OCI-LY1 (cell line): ENCODE data around the gene WWOX.

Experiments used
- EZH2 ChIP-seq: fragments of 200-600 bp; sonication (generic), shearing (Covaris generic); IDR thresholded peaks from 2 replicates; pipeline ENCODE4 v1.8.0; 2017; ENCODE audit warnings: borderline replicate concordance, mixed run types, mild to moderate bottlenecking, antibody characterized with exemption, low read length, moderate library complexity, mixed read lengths
- TF ChIP-seq, protein P1 (sequence below): fragments of 200-600 bp; sonication (generic), shearing (Covaris generic); IDR thresholded peaks from 2 replicates; pipeline ENCODE4 v1.5.1; 2017; ENCODE audit warnings: mild to moderate bottlenecking, antibody characterized with exemption, low read length, moderate library complexity, mixed read lengths

DNA sequence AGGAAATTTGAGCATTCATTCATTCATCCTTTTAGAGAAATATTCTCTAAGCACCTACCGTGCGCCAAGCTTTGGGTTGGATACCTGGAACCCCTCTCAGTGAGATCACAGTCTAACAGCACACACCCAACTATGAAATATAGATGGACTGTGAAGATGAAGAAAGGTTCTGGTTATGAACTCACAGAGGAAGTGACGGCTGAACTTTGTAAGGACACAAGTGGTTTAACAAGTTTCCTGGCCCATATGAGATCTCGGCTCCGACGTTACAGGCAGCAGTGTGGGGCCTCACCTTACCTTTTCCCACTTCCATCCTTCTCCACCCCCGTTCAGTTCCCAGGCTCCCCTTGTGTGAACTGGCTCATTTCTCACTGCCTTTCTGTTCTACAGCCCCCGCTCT lies 1094.8 kb downstream of the WWOX start:
- TF ChIP-seq, protein P1, sequence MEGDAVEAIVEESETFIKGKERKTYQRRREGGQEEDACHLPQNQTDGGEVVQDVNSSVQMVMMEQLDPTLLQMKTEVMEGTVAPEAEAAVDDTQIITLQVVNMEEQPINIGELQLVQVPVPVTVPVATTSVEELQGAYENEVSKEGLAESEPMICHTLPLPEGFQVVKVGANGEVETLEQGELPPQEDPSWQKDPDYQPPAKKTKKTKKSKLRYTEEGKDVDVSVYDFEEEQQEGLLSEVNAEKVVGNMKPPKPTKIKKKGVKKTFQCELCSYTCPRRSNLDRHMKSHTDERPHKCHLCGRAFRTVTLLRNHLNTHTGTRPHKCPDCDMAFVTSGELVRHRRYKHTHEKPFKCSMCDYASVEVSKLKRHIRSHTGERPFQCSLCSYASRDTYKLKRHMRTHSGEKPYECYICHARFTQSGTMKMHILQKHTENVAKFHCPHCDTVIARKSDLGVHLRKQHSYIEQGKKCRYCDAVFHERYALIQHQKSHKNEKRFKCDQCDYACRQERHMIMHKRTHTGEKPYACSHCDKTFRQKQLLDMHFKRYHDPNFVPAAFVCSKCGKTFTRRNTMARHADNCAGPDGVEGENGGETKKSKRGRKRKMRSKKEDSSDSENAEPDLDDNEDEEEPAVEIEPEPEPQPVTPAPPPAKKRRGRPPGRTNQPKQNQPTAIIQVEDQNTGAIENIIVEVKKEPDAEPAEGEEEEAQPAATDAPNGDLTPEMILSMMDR = no peak
- TF ChIP-seq EZH2 = no peak
